Measurements from ENCODE around the gene VIT. TPM values are rescaled to one million over a fixed set of nuclear protein-coding genes. Genes with fewer than 3 reads are reported as not detected.
A peak's percentile ranks its signal among the peaks of the same experiment; 100 is the strongest.

VIT gene
- total RNA-seq, 1 experiment from 2014 or later, result not detected

- H3K36me3 ChIP-seq (ENCODE audit: low read depth, low read length), result no peaks in the 10 kb centered on the region
- H3K9ac ChIP-seq (ENCODE audit: low read length), result no peak overlapping the region
- no peaks in the 10 kb centered on the region for H4K20me1 ChIP-seq (ENCODE audit: low read length)
- ChIA-PET POLR2A (ENCODE audit: unreplicated experiment) (no interaction called here), CTCF (interaction anchor here (0.6 kb wide), 1 partner anchor 620 kb away, joined by 5 read pairs; no protein-coding TSS in a partner anchor)
- H3K9me2 ChIP-seq (replicated peaks; ENCODE audit: low read length), result no peaks in the 10 kb centered on the region
- H3K4me3 ChIP-seq (ENCODE audit: low read length), result no peak overlapping the region
- H3K9me3 ChIP-seq (ENCODE audit: low read length), result no peaks in the 10 kb centered on the region
- no peaks in the 10 kb centered on the region for H3F3A ChIP-seq (ENCODE audit: low read length, unreplicated experiment)
- no peaks in the 10 kb centered on the region for H3K79me2 ChIP-seq (ENCODE audit: low read length)
- TF ChIP-seq EZH2 (IDR thresholded peaks at IDR 0.05; ENCODE audit: low read length, unreplicated experiment) (no peak), CTCF (conservative IDR thresholded peaks at IDR 0.05; ENCODE audit: low read depth, low read length) (no peak), EZH2phosphoT487 (IDR thresholded peaks at IDR 0.05; ENCODE audit: borderline replicate concordance, low read length) (no peak)
- ATAC-seq, result no peak
- no peaks in the 10 kb centered on the region for H3K4me1 ChIP-seq (ENCODE audit: insufficient read depth, low read length)
- intact Hi-C loops (cut with micrococcal nuclease), result loop anchor here (5.0 kb wide), 1 partner anchor 78 kb away; the partner anchor contains the start of gene VIT
- no peaks in the 10 kb centered on the region for H3K27me3 ChIP-seq (ENCODE audit: low read length)
- H3K4me2 ChIP-seq (ENCODE audit: low read length), result no peak overlapping the region
- no peak for DNase-seq
- no peak overlapping the region for H2AFZ ChIP-seq (ENCODE audit: low read length)
- BruUV-seq (replicated peaks), result no TSS peak
- no peak overlapping the region for H3K27ac ChIP-seq (ENCODE audit: low read length)
Observed at GRCh38 chr2:36775261-36775660, 78.8 kb downstream of the VIT start.

- no peak for TF ChIP-seq EZH2 (IDR thresholded peaks at IDR 0.05; ENCODE audit: low read length, unreplicated experiment)
- H3F3A ChIP-seq (ENCODE audit: low read length, unreplicated experiment), result no peaks in the 10 kb centered on the region
- H3K9ac ChIP-seq (ENCODE audit: low read length), result no peak overlapping the region
- H3K4me3 ChIP-seq (ENCODE audit: low read length), result no peak overlapping the region
- ChIA-PET POLR2A (ENCODE audit: unreplicated experiment) (no interaction called here), CTCF (no interaction called here)
- no peak; the same call in 1 of the 2 replicates for ATAC-seq
- peak; percentile 14 for DNase-seq
- no peak overlapping the region for H3K27ac ChIP-seq (ENCODE audit: low read length)
- no peaks in the 10 kb centered on the region for H3K27me3 ChIP-seq (ENCODE audit: low read length)
- H3K9me2 ChIP-seq (replicated peaks; ENCODE audit: low read length), result no peaks in the 10 kb centered on the region
- H2AFZ ChIP-seq (ENCODE audit: low read length), result no peak overlapping the region
- no peaks in the 10 kb centered on the region for H3K79me2 ChIP-seq (ENCODE audit: low read length)
- no peaks in the 10 kb centered on the region for H3K36me3 ChIP-seq (ENCODE audit: low read depth, low read length)
- H4K20me1 ChIP-seq (ENCODE audit: low read length), result no peaks in the 10 kb centered on the region
- H3K4me1 ChIP-seq (ENCODE audit: insufficient read depth, low read length), result no peaks in the 10 kb centered on the region
- H3K4me2 ChIP-seq (ENCODE audit: low read length), result no peak overlapping the region
- no peaks in the 10 kb centered on the region for H3K9me3 ChIP-seq (ENCODE audit: low read length)
- intact Hi-C loops (cut with micrococcal nuclease), result loop anchor here (5.0 kb wide), 1 partner anchor 79 kb away; the partner anchor contains the start of gene VIT
- BruUV-seq (replicated peaks), result no TSS peak
Observed at GRCh38 chr2:36775806-36776205, 79.3 kb downstream of the VIT start.

GRCh38 chr2:36777272-36777671 lies 80.8 kb downstream of the VIT start:
- TF ChIP-seq CTCF (conservative IDR thresholded peaks at IDR 0.05; ENCODE audit: low read depth, low read length) (no peak), EZH2phosphoT487 (IDR thresholded peaks at IDR 0.05; ENCODE audit: borderline replicate concordance, low read length) (no peak), EZH2 (IDR thresholded peaks at IDR 0.05; ENCODE audit: low read length, unreplicated experiment) (no peak)
- ChIA-PET POLR2A (ENCODE audit: unreplicated experiment) (no interaction called here), CTCF (no interaction called here)
- H3K9ac ChIP-seq (ENCODE audit: low read length), result no peak overlapping the region
- no peak overlapping the region for H2AFZ ChIP-seq (ENCODE audit: low read length)
- no peaks in the 10 kb centered on the region for H3K9me2 ChIP-seq (replicated peaks; ENCODE audit: low read length)
- BruUV-seq (replicated peaks), result no TSS peak
- H3K27me3 ChIP-seq (ENCODE audit: low read length), result no peaks in the 10 kb centered on the region; the same call in 1 of the 2 replicates
- H3F3A ChIP-seq (ENCODE audit: low read length, unreplicated experiment), result no peaks in the 10 kb centered on the region
- no peaks in the 10 kb centered on the region for H3K79me2 ChIP-seq (ENCODE audit: low read length)
- no peaks in the 10 kb centered on the region for H3K9me3 ChIP-seq (ENCODE audit: low read length)
- DNase-seq (no peak), ATAC-seq (no peak)
- intact Hi-C loops (cut with micrococcal nuclease), result loop anchor here (5.0 kb wide), 1 partner anchor 80 kb away; the partner anchor contains the start of gene VIT
- no peak overlapping the region for H3K4me2 ChIP-seq (ENCODE audit: low read length)
- H4K20me1 ChIP-seq (ENCODE audit: low read length), result no peaks in the 10 kb centered on the region
- H3K27ac ChIP-seq (ENCODE audit: low read length), result no peak overlapping the region
- H3K4me1 ChIP-seq (ENCODE audit: insufficient read depth, low read length), result no peaks in the 10 kb centered on the region
- no peaks in the 10 kb centered on the region for H3K36me3 ChIP-seq (ENCODE audit: low read depth, low read length)
- H3K4me3 ChIP-seq (ENCODE audit: low read length), result no peak overlapping the region
